NCI-H1048 (cell line): Measurements from ENCODE around the gene PLOD3.
"Not testable (repeated sequence)": the region's sequence is repeated elsewhere in the genome, so short reads cannot be mapped to it uniquely, and the experiment has no call there.

ENCODE experiments used
- DNase-seq: peaks from one replicate; lab custom pipeline; 2025; lab: John Stamatoyannopoulos, UW

Gene PLOD3

DNA sequence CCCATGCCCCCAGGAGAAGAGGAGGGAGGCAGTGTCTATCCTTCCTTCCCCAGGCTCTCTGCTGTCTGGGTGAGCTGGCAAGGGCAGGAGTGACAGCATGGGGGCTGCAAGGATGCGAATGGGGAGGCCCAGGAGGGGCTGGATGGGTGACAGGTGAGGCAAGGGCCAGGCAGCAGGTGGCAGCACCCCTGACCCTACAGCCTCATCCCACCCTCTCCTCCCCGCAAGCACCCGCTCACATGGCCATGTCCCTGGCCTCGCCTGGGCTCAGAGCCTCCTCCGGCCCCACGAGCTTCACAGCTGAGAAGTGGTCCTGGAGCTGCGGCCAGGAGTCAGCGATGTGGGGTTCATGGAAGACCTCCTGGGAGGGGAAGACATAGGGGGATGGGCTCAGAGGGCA, 5.4 kb downstream of the PLOD3 start:
- no peak for DNase-seq

DNA sequence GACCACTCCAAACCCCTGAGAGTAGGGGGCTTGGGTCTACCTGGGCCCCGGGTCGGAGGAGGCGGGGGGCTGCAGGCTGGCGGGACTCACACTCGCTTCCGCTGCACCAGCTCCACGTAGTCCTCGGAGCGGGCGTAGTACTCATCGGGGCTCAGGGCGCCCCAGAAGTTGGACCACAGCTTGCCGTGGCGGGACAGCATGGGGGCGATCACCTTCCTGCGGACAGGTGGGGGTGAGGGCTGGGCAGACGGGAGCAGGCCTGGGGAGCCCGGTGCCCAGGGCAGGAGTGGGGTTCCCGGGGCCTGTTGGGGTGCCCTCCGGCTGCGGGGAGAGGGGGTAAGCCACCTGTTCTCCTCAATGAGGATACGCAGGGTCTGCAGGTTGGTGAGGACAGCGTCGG, 5.9 kb downstream of the PLOD3 start:
- DNase-seq = no peak

DNA sequence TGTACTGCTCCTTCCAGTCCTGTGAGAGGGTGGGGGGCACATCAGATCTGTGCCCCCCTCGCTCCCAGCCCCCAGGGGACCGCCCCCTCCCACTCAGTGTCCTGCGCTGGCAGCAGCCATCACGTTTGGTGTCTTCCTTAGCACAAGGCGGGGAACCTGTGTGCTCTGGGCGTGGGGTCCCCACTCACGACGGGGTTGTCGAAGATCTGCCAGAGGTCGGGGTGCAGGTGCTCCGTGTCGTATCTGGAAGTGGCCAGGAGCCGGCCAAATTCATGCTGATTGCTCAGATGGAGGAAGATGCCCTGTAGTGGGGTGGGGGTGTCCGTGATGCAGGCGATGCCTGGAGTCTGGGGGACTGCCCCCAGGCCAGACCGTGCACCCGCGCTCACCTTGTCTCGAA, 7.2 kb downstream of the PLOD3 start:
- no peak for DNase-seq

DNA sequence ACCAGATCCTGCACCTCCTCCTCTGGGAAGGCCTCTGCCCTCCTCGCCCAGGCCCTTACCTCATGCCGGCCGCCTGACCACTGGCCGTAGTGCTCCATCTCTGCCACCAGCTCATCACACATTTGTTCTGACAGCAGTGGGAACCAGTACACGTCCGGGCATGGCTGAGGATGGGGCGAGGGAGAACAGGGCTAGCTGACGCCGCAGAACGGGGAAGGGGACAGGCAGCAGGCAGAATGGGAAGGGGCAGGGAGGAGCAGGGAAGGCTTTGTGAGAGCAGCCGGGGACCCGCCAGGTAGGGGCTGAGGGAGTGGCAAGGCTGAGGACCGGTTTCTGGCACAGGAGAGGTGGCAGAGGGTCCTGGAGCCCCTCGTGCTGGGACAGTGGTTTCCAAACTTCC, 8.6 kb downstream of the PLOD3 start:
- no peak for DNase-seq

DNA sequence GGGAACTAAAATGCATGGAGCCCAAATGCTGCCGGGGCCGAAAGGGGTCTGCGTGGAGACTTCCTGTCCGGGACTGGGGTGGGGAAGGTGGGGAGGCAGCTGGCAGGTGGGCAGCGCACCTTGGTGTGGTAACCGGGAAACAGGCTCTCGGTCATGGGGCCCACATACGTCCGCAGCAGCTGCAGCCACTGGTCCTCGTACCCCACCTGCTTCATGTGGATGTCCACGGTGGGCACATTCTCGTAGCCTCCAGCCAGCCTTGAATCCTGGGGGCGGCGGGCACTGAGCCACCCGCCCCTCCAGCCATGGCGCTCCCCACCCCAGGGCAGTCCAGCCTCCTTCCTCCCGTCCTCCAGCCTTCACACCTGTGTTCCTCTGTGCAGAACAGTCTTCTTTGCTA, 9.9 kb downstream of the PLOD3 start:
- DNase-seq = no peak

DNA sequence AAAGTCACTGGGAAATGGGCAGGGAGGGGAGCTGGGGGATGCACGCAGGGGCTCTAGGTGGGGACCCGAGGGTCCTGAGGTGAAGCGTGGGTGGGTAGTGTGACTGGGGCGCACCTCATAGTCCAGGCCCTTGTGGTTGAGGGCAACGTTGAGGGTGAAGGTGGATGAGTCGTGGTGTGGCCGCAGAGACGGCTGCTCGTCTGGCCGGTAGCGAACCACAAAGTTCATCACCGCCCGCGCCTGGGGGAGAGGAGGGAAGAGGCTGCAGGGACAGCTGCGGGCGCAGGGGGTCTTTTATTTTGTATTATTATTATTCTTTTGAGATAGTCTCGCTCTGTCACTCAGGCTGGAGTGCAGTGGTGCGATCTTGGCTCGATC, 10.7 kb downstream of the PLOD3 start:
- DNase-seq = no peak

DNA sequence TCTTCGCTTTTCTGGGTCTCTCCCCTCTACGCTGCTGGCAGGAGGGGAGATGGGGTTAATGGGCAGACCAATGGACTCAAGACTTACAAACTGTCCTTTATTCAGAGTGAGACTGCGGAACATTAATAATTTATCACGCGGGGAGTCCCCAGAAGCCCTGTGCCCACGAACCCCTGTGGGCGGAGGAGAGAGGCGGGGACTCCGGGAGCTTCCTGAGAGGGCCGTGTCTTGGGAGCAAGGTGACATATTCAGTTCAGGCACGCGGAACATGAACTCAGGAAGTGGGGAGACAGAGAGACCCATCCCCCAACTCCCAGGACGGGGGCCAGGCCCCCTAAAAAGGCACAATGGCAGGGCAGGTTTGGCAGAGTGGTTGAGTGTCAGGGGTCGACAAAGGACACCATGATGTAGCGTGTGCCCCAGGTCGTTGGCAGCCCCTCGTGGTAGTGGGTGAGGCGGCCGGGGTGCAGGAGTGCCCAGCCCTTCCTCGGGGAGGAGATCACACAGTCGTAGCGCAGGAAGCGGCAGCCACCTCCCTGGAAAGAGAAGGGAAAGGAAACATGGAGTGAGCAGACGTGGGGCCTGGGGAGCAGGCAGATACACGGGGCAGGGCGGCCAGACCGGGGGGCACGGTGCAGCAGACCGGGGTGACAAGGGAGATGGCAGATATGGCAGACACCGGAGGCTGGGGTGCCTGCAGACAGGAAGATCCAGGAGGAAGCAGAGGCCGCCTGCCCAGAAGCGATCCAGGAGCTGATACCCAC, 11.3 kb downstream of the PLOD3 start:
- DNase-seq = no peak

DNA sequence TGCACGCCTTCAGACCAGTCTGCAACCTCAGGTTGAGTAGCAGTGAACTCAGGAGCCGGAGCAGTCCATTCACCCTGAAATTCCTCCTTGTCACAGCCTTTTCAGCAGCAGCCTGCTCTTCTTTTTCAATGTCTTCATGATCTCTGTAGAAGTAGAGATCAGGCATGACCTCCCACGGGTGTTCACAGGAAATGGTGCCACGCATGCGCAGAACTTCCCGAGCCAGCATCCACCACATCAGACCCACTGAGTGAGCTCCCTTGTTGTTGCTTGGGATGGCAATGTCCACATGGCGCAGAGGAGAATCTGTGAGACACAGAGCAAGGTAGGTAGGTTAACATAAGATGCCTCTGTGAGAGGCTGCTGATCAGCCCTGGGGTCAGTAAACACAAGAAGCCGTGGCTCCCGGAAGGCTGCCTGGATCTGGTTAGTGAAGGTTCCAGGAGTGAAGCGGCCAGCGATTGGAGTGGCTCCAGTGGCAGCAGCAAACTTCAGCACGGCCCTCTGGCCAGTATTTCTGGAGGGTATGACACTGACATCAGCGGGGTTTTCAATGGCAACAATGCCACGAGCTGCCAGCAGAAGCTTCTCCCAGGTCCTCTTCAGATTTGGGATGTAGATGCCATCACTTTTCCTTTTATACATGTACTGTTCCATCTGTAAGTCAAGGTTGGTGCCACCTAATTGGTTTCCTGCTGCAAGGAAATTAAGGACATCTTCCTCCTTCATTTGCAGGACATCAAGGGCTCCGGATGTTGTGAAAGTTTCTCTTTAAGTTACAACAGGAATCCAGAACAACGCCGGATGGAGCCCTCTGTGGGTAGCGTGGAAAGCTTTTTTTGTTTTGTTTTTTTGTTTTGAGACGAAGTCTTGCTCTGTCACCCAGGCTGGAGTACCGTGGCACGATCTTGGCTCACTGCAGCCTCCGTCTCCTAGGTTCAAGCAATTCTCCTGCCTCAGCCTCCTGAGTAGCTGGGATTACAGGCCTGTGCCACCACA, 13.3 kb downstream of the PLOD3 start:
- not testable (repeated sequence) for DNase-seq

DNA sequence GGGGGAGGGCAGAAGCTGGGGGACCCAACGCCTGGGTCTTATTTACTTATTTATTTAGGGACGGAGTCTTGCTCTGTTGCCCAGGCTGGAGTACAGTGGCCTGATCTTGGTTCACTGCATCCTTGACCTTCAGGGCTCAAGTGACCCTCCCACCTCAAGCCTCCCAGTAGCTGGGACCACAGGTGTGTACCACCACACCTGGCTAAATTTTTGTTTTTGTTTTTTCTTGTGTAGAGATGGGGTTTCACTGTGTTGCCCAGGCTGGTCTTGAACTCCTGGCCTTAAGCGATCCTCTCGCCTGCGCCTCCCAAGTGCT, 14.8 kb downstream of the PLOD3 start:
- DNase-seq = no peak

DNA sequence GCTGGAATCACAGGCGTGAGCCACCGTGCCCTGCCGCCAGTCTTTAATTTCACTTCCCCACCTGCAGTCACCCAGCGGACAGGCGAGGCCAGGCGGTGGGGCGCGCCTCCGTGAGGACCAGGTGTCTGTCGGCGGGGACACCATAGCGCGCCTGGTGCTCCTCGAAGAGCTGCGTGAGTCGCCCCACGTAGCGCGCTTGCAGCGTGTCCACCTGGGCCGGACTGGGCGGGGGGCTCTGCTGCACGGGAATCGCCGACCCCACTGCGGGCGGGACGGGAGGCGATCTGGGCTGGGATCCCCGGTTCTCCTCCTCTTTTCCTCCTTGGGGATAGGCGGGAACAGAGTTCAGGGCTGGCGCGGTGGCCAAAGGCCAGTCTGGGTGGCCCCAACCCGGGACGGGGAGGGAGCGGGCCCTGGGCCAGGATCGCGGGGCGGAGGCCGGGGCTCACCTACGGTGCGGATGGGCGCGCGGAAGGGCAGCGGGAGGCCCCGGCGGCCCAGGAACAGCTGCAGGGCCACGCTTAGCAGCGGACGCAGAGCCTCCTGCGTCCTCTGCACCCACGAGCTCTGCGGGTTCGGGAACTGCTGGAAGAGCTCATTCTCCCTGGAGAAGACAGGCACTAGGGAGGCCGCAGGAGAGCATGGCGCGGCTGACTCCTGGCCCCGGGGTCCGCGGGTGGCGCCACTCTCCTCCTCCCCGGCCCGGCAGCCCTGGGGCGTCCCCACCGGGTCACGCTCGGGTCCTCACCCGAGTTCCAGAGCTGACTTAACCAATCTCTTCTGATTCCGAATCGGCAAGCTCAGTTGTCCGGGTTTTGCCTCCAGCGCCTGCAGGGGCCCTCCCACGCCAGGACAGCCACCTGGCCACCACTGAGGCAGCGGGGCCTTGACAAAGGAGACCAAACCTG, 15.4 kb downstream of the PLOD3 start:
- DNase-seq = no peak

DNA sequence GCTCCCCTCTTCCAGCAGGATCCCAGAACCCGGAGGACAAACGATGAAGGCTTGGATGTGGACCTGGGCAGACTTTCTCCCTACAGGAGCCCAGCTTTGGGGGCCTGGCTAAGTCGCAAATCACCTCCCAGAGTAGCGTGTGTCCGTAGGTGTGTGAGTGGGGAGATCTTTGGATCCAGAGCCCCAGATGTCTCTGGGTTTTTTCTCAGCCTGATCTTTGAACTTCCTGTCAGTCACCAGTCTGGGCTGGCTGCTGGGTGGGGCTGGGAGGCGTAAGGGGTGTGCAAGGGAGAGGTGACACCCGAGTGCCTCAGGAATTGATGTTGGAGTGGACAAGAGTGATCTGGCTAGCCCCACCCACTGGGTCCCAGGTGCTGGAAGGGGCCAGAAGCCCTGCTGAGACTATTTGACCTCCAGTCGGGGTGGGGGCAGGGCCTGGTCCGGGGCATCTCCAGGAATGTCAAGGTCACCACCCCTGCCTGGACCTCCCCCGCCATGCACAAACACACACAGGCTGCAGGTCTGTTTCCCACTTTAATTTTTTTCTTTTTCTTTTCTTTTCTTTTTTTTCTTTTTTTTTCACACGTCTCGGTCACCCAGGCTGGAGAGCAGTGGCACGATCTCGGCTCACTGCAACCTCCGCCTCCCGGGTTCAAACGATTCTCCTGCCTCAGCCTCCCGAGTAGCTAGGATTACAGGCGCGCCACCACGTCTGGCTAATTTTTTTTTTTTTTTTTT, 16.4 kb downstream of the PLOD3 start, which contains the start of gene MOGAT3:
Gene MOGAT3 (minus strand): TSS at position 175 of the 738 bp plus-strand sequence. CDS start 182 bp downstream, outside the sequence.
- DNase-seq = no peak

DNA sequence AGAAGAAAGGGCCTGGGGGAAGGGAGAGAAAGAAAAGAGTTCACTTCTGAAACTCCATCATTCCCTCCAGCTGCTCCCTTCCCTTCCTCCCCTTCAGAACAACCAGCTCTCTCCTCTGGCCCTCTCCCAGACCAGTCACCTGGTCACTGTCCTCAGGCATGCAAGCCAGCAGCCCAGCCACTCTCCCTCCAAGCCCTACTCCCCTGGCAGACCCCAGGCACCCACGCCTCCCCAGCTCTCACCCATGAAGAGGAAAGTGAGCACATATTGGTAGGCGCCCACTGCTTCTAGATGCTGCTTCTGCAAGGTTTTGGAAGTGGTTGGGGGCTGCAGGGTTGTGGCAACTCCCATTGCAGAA, 16.9 kb downstream of the PLOD3 start:
- no peak for DNase-seq

DNA sequence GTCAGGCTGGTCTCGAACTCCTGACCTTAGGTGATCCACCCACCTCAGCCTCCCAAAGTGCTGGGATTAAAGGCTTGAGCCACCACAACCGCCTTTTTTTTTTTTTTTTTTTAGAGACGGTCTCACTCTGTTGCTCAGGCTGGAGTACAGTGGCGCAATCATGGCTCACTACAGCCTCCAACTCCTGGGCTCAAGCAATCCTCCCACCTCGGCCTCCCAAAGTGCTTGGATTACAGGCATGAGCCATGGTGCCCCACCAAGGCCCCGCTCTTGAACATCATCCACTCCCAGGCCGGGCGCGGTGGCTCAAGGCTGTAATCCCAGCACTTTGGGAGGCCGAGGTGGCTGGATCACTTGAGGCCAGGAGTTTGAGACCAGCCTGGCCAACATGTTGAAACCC, 17.9 kb downstream of the PLOD3 start:
- DNase-seq = not testable (repeated sequence)

DNA sequence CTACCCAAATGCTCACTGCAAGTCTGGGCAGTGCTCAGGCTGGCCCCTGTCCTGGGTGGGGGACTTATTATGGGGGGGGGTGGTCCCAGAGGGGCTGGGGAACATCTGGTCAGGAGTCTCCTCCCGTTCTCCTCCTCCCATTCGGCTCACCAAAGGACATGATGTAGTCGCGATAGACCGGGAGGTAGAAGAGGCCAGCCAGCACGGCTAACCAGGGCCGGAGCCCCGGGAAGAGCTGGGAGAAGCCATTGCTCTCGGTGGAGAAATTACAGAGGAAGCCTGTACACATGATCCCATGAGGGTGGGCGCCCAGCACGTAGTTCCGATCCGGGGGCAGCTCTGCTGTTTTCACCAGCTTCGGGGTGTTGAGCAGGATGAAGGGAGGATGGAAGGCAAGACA, 18.9 kb downstream of the PLOD3 start:
- no peak for DNase-seq

DNA sequence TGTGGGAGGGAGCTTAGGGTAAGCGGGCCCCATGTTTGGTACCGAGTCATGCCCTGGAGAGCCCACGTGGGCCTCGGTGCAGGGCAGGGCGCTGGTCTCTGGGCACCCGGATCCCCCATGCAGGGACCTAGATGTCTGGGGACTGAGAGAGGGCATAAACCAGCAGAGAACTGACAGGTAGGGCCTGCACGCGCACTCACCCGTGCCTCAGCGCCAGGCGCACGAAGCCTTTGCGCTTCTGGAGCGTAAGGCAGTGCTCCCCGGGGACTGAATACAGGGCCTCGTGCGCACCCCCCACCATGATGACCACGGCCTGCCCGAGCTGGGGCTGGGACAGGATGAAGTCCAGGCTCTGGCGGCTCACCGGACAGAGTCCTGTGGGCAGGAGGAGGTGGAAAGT, 19.4 kb downstream of the PLOD3 start:
- DNase-seq = no peak

DNA sequence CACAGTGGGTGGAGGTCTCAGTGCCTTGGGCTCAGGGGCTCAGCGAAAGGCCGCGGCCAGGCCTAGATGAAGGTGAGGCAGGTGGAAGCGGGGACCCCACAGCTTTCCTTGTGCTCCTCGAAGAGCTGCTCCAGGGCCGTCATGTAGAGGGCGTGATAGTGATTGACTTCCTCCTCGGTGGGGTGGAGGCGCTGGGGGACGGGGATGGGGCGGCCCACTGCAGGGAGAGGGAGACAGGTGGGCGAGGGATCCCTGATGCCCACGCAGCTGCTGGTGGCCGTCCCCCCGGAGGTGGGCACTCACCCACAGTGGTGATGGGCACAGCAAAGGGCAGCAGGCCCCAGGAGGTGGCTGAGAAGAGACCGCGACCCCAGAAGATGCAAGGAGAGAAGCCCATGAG, 21.5 kb downstream of the PLOD3 start:
- DNase-seq = no peak

DNA sequence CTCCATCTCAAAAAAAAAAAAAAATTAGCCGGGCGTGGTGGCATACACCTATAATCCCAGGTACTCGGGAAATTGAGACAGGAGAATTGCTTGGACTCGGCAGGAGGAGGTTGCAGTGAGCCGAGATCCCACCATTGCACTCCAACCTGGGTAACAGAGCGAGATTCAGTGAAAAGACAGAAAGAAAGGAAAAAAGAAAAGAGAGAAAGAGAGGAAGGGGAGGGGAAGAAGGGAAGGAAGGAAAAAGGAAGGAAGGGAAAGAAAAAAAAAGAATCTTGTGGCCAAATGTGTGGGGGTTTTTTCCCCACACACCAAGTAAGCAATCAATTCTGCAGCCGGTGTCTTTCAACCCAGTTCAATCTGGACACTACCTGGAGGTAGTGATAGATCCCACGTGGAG, 28.3 kb downstream of the PLOD3 start:
- no peak for DNase-seq

DNA sequence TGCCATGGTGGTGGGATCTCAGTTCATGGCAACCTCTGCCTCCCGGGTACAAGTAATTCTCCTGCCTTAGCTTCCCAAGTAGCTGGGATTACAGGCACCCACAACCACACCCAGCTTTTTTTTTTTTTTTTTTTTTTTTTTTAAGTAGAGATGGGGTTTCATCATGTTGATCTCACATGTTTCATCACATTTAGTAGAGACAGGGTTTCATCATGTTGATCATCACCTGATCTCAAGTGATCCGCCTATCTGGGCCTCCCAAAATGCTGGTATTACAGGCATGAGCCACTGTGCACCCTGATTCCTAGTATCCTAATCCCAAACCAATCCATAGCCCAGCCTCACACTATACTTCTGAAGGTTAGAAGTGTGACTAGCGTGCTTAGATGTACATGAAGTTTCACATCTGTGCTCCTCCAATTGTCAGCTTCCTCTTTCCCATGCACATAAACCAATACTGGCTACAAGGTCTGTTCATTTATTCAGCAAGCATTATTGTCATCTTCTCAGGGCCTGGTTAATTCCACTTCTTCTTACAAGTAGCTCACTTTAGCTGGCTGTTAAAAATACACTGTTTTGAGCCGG, 30.4 kb downstream of the PLOD3 start:
- DNase-seq = no peak

DNA sequence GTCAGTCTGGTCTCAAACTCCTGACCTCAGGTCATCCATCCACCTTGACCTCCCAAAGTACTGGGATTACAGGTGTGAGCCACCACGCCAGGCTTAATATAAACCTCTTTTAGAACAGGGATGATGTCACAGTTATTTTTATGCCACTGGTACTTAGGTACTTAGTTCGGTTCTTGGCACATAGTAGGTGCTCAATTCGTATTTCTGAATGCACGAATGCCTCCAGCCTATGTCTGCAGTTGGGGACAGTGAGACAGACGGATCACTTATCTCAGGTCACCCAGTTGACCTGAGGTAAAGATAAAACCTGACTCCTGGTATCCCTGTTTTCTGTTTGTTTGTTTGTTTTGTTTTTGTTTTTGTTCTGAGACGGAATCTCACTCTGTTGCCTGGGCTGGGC, 31.2 kb downstream of the PLOD3 start:
- DNase-seq = no peak

DNA sequence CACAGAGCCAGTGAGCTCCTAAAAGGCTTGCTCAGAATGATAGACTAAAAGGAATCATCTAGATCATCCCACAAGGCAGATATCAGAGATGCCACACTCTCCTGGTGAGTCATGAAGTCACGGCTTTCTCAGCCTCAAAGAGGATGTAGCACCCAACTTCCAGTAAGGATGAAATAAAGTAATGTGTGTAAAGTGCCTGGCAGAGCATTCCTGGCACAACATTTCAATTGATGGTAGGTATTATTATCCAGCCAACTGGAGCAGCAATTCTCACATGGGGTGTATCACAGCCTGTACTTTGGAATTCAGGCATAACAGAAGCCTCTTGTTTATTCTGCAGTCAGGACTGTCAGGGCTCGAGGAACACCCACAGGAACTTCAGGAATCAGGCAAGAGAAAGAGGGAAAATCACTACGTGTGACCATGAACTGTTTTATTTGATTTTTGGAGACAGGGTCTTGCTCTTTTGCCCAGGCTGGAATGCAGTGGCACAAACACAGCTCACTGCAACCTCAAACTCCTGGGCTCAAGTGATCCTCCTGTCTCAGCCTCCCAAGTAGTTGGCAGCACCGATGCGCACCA, 32.0 kb downstream of the PLOD3 start:
- DNase-seq = no peak
